Measurements from ENCODE around the gene FAM72A.
"Not testable (repeated sequence)": the region's sequence is repeated elsewhere in the genome, so short reads cannot be mapped to it uniquely, and the experiment has no call there.

DNA sequence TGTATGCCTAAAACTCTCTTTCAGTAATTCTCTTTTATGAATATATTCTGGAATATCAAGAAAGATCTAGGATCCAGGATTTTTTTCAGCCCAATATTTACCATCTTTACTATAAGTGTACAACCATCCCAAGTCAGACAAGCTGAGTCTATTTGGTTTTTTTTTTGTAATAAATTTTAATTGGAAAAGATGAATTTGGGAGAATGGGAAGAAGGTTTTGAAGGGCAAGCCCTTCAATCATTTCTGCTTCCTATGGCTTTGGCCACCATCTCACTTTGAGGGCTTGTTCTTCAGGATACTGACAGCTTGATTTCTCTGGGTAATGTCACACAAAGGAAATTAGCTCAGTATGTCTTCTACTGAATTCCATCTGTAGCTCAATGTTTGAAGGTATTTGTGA, 23.0 kb downstream of the FAM72A start:
- not testable (repeated sequence) for TF ChIP-seq POLR2A (IDR thresholded peaks at IDR 0.05; ENCODE audit: low read depth, low read length); TAF1 (IDR thresholded peaks at IDR 0.05; ENCODE audit: borderline replicate concordance, low read depth, low read length); POLR2AphosphoS5 (IDR thresholded peaks at IDR 0.05; ENCODE audit: low read depth, low read length)
